Activated T-cell treated with anti-CD3 and anti-CD28 coated beads, Interleukin-2, amount 50 U/mL, for 1 hour (primary cell): ENCODE data around the gene ARSG.
"Not testable (repeated sequence)": the region's sequence is repeated elsewhere in the genome, so short reads cannot be mapped to it uniquely, and the experiment has no call there.

ENCODE experiments used
- DNase-seq: peaks from one replicate; pipeline ENCODE4 v3.0.0-alpha.2; 2020

ARSG gene

GRCh38 chr17:68334393-68334792 lies 43.1 kb downstream of the ARSG start:
- DNase-seq: no peak

- DNase-seq: no peak
Measured at GRCh38 chr17:68341482-68341881, 50.2 kb downstream of the ARSG start.

DNA sequence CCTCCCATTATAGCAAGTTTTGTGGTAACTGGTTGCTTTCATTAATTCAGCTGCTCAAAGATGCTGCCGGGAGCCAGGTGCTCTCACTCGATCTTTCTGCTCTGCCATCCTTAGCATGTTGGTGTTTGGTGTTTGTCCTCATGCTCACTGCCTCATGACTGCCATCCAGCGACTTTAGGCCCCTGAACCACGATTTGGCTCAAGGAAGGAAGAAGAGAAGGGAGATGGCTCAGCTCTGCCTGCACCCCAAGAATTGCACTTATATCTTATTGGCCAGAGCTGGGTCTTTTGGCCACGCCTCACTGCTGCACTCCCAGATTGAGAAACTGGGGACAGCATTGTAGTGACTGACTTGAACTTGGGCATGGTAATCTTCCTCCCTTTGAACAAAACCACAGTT lies 52.7 kb downstream of the ARSG start:
- DNase-seq: no peak

GRCh38 chr17:68344701-68345136 lies 53.4 kb downstream of the ARSG start:
- DNase-seq: peak; percentile 50

- peak; percentile 58 for DNase-seq
Measured at GRCh38 chr17:68346448-68346847, 55.2 kb downstream of the ARSG start.

- DNase-seq: no peak
Measured at GRCh38 chr17:68347380-68347779, 56.1 kb downstream of the ARSG start.

DNA sequence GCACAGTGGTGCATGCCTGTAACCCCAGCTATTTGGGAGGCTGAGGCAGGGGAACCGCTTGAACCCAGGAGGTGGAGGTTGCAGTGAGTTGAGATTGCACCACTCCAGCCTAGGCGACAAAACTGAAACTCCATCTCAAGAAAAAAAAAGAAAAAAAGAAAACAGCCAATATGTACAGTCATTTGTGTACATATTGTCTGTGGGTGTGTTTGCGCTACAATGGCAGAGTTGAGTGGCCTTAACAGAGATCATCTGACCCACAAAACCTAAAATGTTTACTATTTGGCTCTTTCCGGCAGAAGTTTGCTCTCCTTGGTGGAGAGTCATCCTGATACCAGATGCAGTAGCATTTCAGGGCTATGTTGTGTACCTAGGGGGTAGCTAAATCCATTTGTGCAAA lies 57.9 kb downstream of the ARSG start:
- no peak for DNase-seq

DNA sequence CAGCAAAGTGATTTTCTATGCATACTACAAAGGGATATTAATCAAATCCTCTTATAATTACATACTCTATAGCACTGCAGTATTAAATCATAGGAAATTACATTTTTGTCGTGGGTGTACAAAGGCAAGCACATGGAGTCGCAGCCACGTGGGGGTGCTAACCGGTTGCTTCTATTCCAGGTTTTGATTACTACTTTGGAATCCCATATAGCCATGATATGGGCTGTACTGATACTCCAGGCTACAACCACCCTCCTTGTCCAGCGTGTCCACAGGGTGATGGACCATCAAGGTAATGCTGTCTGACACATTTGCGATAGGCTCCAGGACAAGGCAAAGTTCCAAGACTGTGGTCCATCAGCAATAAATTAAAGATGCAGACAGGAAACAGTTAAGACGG lies 60.1 kb downstream of the ARSG start:
- DNase-seq: no peak

GRCh38 chr17:68352041-68352440 lies 60.7 kb downstream of the ARSG start:
- no peak for DNase-seq

- not testable (repeated sequence) for DNase-seq
Measured at GRCh38 chr17:68352671-68353070, 61.4 kb downstream of the ARSG start.

DNA sequence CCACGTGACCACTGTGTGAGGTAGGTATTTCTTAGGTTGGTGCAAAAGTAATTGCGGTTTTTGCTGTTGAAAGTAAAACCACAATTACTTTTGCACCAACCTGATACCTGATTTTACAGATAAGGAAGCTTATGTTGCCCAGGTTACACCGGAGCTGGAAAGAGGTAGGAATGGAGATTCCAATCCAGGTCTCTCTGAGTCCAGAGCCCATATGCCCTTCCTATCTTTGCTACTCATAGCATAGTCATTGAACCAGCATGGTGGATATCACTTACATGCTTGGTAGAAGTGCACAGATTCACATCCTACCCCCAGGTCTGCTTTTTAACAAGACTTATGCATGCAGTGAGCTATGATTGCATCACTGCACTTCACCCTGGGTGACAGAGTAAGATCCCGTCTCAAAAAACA lies 61.8 kb downstream of the ARSG start:
- DNase-seq: no peak

DNA sequence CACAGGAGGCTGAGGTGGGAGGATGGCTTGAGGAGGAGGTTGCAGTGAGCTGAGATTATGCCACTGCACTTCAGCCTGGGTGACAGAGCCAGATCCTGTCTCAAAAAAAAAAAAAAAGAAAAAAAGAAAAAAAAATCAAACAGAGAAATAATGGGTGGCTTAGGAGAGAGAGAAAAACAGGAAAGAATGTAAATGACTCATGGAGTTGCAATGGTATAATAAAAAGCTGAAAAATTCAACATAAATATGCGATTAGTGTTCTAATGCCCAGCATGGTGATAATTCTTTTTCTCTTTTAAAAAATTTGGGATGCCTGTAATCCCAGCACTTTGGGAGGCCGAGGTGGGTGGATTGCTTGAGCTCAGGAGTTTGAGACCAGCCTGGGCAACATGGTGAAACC lies 63.0 kb downstream of the ARSG start:
- not testable (repeated sequence) for DNase-seq

- not testable (repeated sequence) for DNase-seq
Measured at GRCh38 chr17:68355108-68355507, 63.8 kb downstream of the ARSG start.

GRCh38 chr17:68356520-68356919 lies 65.2 kb downstream of the ARSG start:
- peak; percentile 62 for DNase-seq

DNA sequence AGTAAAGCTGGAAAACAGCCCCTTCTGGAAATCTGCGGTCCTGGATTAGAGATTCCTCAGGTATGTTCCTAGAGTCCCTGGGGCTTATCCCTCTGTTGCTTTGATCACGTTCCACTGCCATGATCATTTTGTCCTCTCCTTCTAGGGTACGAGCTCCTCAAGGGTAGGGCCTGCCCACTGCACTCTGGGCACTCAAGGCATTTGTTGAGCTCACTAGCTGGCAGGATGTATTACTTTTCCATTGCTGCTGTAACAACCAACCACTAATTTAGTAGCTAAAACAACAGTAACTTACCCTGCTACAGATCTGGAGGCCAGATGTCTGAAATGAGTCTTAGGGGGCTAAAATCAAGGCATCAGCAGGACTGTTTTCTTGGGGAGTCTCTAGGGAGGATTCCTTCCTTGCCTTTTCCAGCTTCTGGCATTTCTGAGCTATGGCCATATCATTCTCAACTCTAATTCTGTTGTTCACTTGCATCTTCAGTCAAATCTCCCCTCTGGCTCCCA lies 65.7 kb downstream of the ARSG start:
- DNase-seq: no peak

DNA sequence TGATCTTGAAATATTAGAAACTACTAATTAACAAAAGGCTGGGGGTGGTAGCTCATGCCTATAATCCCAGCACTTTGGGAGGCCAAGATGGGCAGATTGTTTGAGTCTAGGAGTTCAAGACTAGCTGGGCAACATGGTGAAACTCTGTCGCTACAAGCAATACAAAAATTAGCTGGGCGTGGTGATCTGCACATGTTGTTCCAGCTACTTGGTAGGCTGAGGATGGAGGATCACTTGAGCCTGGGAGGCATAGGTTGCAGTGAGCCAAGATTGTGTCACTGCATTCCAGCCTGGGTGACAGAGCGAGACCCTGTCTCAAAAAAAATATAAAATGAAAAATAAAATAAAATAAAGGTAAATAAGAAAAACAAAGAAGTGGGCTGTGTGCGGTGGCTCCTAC lies 66.6 kb downstream of the ARSG start:
- DNase-seq: no peak

GRCh38 chr17:68359791-68360535 lies 68.7 kb downstream of the ARSG start:
- no peak for DNase-seq

GRCh38 chr17:68365469-68365868 lies 74.2 kb downstream of the ARSG start:
- DNase-seq: no peak

DNA sequence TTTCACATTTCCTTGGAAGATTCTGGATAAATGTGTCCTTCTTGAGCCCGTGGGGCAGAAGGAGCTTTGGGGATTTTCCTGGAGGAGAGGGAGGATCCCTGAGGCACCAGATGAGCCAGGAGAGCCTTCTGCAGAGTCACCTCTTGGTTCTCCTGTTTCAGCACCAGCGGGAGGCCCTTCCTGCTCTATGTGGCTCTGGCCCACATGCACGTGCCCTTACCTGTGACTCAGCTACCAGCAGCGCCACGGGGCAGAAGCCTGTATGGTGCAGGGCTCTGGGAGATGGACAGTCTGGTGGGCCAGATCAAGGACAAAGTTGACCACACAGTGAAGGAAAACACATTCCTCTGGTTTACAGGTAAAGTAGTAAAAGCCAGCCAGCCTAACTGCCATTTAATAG lies 77.1 kb downstream of the ARSG start:
- no peak for DNase-seq

GRCh38 chr17:68375566-68375965 lies 84.3 kb downstream of the ARSG start:
- no peak for DNase-seq

GRCh38 chr17:68376178-68376577 lies 84.9 kb downstream of the ARSG start:
- DNase-seq: not testable (repeated sequence)

DNA sequence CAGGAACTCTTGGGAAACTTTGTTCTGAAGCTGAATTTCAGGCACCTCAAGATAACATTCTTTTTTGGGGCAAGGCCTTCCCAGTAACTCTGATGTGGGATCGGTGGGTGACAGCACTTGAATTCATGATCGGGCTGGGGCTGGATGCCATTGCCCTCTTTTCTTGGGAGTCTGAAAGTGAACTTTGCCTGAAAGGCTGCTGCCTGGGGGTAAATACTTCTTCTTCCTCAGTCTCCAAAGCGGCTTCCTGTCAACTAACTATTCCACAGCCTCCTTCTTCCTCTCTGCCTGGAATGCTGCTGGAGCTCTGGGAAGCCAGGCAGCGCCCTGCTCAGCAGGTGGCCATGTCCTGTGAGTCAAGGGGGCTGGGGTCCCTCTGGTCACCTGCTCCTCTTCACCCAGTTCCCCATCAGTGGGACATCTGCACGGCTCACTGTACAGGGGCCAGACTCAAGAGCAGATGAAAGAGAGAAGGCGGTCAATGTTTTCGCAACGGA lies 86.5 kb downstream of the ARSG start:
- DNase-seq: no peak

GRCh38 chr17:68378268-68379176 lies 87.2 kb downstream of the ARSG start:
- no peak for DNase-seq

DNA sequence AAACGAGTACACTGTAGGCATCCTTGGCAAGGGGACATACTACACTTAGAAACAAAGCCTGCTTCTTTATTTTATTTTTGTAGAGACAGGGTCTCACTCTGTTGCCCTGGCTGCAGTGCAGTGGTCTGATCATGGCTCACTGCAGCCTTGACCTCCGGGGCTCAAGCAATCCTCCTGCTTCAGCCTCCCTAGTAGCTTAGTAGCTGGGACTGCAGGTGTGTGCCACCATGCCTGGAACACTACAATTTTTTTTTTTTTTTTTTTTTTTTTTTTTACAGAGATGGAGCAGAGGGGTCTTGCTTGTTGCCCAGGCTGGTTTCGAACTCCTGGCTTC lies 87.8 kb downstream of the ARSG start:
- DNase-seq: no peak
